Neuronal stem cell (in vitro differentiated cells): ENCODE measurements around the gene NGB.

Experiments used
- DNase-seq: peaks from one replicate; pipeline ENCODE4 v3.0.0-alpha.2; 2013; ENCODE audit warnings: low spot score
- H2AFZ ChIP-seq: one replicate; pipeline ENCODE4 v1.6.1; 2013; ENCODE audit warnings: mild to moderate bottlenecking, low read length, inconsistent platforms
- H2AK5ac ChIP-seq: 2 replicates; pipeline ENCODE4 v1.6.1; 2013; ENCODE audit warnings: low read depth, mild to moderate bottlenecking, inconsistent platforms, low read length, moderate library complexity, mixed read lengths
- H2BK120ac ChIP-seq: 2 replicates; pipeline ENCODE4 v1.6.1; 2013; ENCODE audit warnings: low read depth, mild to moderate bottlenecking, inconsistent platforms, low read length, moderate library complexity, mixed read lengths
- H2BK12ac ChIP-seq: one replicate; pipeline ENCODE4 v1.6.1; 2013; ENCODE audit warnings: low read length, inconsistent platforms
- H2BK15ac ChIP-seq: 2 replicates; pipeline ENCODE4 v1.6.1; 2013; ENCODE audit warnings: mild to moderate bottlenecking, low read length, inconsistent platforms, mixed read lengths
- H2BK5ac ChIP-seq: one replicate; pipeline ENCODE4 v1.6.1; 2013; ENCODE audit warnings: inconsistent platforms, mild to moderate bottlenecking, low read length, moderate library complexity
- H3K14ac ChIP-seq: one replicate; pipeline ENCODE4 v1.6.1; 2013; ENCODE audit warnings: low read length, inconsistent platforms
- H3K18ac ChIP-seq: 2 replicates; pipeline ENCODE4 v1.6.1; 2013; ENCODE audit warnings: low read length, inconsistent platforms
- H3K23ac ChIP-seq: 2 replicates; pipeline ENCODE4 v1.6.1; 2013; ENCODE audit warnings: low read depth, mild to moderate bottlenecking, mixed read lengths, low read length, inconsistent platforms; ENCODE audit not compliant: poor library complexity
- H3K27ac ChIP-seq: replicated peaks from 3 replicates; pipeline ENCODE4 v1.5.1; 2013; ENCODE audit warnings: low read length, inconsistent platforms
- H3K27me3 ChIP-seq, 3 experiments: 2 replicates each; pipeline ENCODE4 v1.6.1; 2013; ENCODE audit warnings: low read length in 3 of 3, mild to moderate bottlenecking in 2 of 3, inconsistent platforms in 1 of 3, low read depth in 1 of 3, mixed read lengths in 1 of 3, moderate library complexity in 1 of 3; ENCODE audit not compliant: control insufficient read depth in 3 of 3, insufficient read depth in 3 of 3
- H3K36me3 ChIP-seq, 2 donors: replicated peaks in 1 of 2; 2 replicates each; pipeline ENCODE4 v1.6.1; 2013; ENCODE audit warnings: low read length in 2 of 2; ENCODE audit not compliant: control insufficient read depth in 2 of 2, insufficient read depth in 2 of 2
- H3K4ac ChIP-seq: 2 replicates; pipeline ENCODE4 v1.6.1; 2013; ENCODE audit warnings: inconsistent platforms, mild to moderate bottlenecking, low read length, moderate library complexity
- H3K4me1 ChIP-seq, 2 donors: 1 replicate in 1 of 2; 2 replicates in 1 of 2; pipeline ENCODE4 v1.6.1; 2013; ENCODE audit warnings: low read length in 2 of 2, low read depth in 1 of 2; ENCODE audit not compliant: control insufficient read depth in 2 of 2, insufficient read depth in 1 of 2
- H3K4me2 ChIP-seq: one replicate; pipeline ENCODE4 v1.6.1; 2013; ENCODE audit warnings: mild to moderate bottlenecking, low read length, inconsistent platforms; ENCODE audit not compliant: insufficient read depth, poor library complexity, severe bottlenecking
- H3K4me3 ChIP-seq, 2 donors: 2 replicates each; pipeline ENCODE4 v1.5.1; 2013; ENCODE audit warnings: low read length in 2 of 2, mild to moderate bottlenecking in 2 of 2, inconsistent platforms in 1 of 2, moderate library complexity in 1 of 2
- H3K79me1 ChIP-seq: one replicate; pipeline ENCODE4 v1.6.1; 2013; ENCODE audit warnings: low read depth, mild to moderate bottlenecking, inconsistent platforms, low read length, moderate library complexity
- H3K9ac ChIP-seq: one replicate; pipeline ENCODE4 v1.6.1; 2013; ENCODE audit warnings: mild to moderate bottlenecking, low read depth, low read length, inconsistent platforms; ENCODE audit not compliant: poor library complexity
- H3K9me3 ChIP-seq, 2 donors: replicated peaks in 1 of 2; 2 replicates each; pipeline versions ENCODE3 to v1.6.1; 2013; ENCODE audit warnings: low read length in 2 of 2, mild to moderate bottlenecking in 2 of 2, inconsistent platforms in 1 of 2, low read depth in 1 of 2, mixed read lengths in 1 of 2, moderate library complexity in 1 of 2; ENCODE audit not compliant: control insufficient read depth in 2 of 2, insufficient read depth in 1 of 2
- H4K8ac ChIP-seq: one replicate; pipeline ENCODE4 v1.6.1; 2013; ENCODE audit warnings: low read depth, mild to moderate bottlenecking, inconsistent platforms, low read length, moderate library complexity
- H4K91ac ChIP-seq: one replicate; pipeline ENCODE4 v1.6.1; 2013; ENCODE audit warnings: low read length, low read depth, mild to moderate bottlenecking, inconsistent platforms; ENCODE audit not compliant: poor library complexity
- whole genome bisulfite sequencing, 2 donors: extraction: QIAGEN DNeasy Blood & Tissue Kit; methylation state at CpG; one replicate each; pipeline ENCODE4 v1.1.7; 2013; ENCODE audit warnings: missing lambda C conversion rate in 2 of 2, mixed read lengths in 1 of 2; ENCODE audit not compliant: insufficient read length in 2 of 2, insufficient replicate concordance in 1 of 2; ENCODE audit errors: extremely low coverage in 2 of 2; 5-methylcytosine and 5-hydroxymethylcytosine counted together

The NGB gene

GRCh38 chr14:77239412-77239811 lies 31.6 kb downstream of the NGB start:
- Histone ChIP-seq H3K4ac (peak overlapping the region; percentile 93), H3K14ac (peak overlapping the region; percentile 38), H2BK15ac (no peak overlapping the region), H2BK12ac (no peak overlapping the region), H3K9me3 (peaks cover 0 to 2% of the 10 kb centered on the region in 2 donors), H2AK5ac (peak overlapping the region; percentile 37), H2BK5ac (no peak overlapping the region), H2AFZ (no peak overlapping the region), H4K8ac (no peak overlapping the region), H3K27me3 (peaks cover 0 to 42% (median 0%) of the 10 kb centered on the region in 3 experiments), H3K4me2 (no peak overlapping the region), H3K79me1 (peaks cover 2% of the 10 kb centered on the region), H4K91ac (no peak overlapping the region), H3K36me3 (peaks cover 0 to 2% of the 10 kb centered on the region in 2 donors), H3K27ac (no peak overlapping the region), H2BK120ac (no peak overlapping the region), H3K4me1 (peaks cover 0 to 2% of the 10 kb centered on the region in 2 donors), H3K18ac (peak overlapping the region; percentile 48), H3K23ac (peak overlapping the region; percentile 85), H3K4me3 (peak overlapping the region in 1 of 2 donors; percentile 38), H3K9ac (no peak overlapping the region)
- DNase-seq: no peak
- no CpG with 5 or more reads among the region's 16 CpGs for WGBS, 2 donors

GRCh38 chr14:77238996-77239395 lies 32.0 kb downstream of the NGB start:
- no peak overlapping the region for H4K91ac ChIP-seq
- H3K36me3 ChIP-seq: peaks cover 0 to 2% of the 10 kb centered on the region in 2 donors
- H2BK5ac ChIP-seq: no peak overlapping the region
- DNase-seq: no peak
- H2AFZ ChIP-seq: no peak overlapping the region
- peak overlapping the region; percentile 37 for H2AK5ac ChIP-seq
- no peak overlapping the region for H3K4me2 ChIP-seq
- no peak overlapping the region for H3K9ac ChIP-seq
- no peak overlapping the region for H2BK12ac ChIP-seq
- H4K8ac ChIP-seq: no peak overlapping the region
- peak overlapping the region; percentile 85 for H3K23ac ChIP-seq
- peaks cover 0 to 2% of the 10 kb centered on the region in 2 donors for H3K4me1 ChIP-seq
- no peak overlapping the region for H3K27ac ChIP-seq
- peaks cover 0 to 2% of the 10 kb centered on the region in 2 donors for H3K9me3 ChIP-seq
- H2BK120ac ChIP-seq: no peak overlapping the region
- WGBS, 2 donors: no CpG with 5 or more reads among the region's 4 CpGs
- H3K14ac ChIP-seq: peak overlapping the region; percentile 38
- peaks cover 2% of the 10 kb centered on the region for H3K79me1 ChIP-seq
- peaks cover 0 to 42% (median 0%) of the 10 kb centered on the region in 3 experiments for H3K27me3 ChIP-seq
- H3K18ac ChIP-seq: peak overlapping the region; percentile 48
- no peak overlapping the region for H2BK15ac ChIP-seq
- peak overlapping the region in 1 of 2 donors; percentile 38 for H3K4me3 ChIP-seq
- H3K4ac ChIP-seq: peak overlapping the region; percentile 93

- Histone ChIP-seq H2BK120ac (no peak overlapping the region), H3K4me2 (no peak overlapping the region), H3K9ac (no peak overlapping the region), H3K23ac (no peak overlapping the region), H2AK5ac (no peak overlapping the region), H2BK5ac (no peak overlapping the region), H3K9me3 (no peaks in the 10 kb centered on the region), H3K79me1 (no peaks in the 10 kb centered on the region), H2BK12ac (no peak overlapping the region), H4K8ac (no peak overlapping the region), H3K27me3 (peaks cover 0 to 38% (median 0%) of the 10 kb centered on the region in 3 experiments), H3K18ac (no peak overlapping the region), H3K36me3 (no peaks in the 10 kb centered on the region), H3K4me1 (no peaks in the 10 kb centered on the region), H3K14ac (no peak overlapping the region), H2BK15ac (no peak overlapping the region), H4K91ac (no peak overlapping the region), H3K4me3 (no peak overlapping the region), H3K27ac (no peak overlapping the region), H3K4ac (no peak overlapping the region), H2AFZ (no peak overlapping the region)
- WGBS, 2 donors: no CpG with 5 or more reads among the region's 3 CpGs
- no peak for DNase-seq
Observed at GRCh38 chr14:77238356-77238755, 32.6 kb downstream of the NGB start.

GRCh38 chr14:77236814-77237213 lies 34.2 kb downstream of the NGB start:
- peak overlapping the region; percentile 56 for H3K14ac ChIP-seq
- H3K27ac ChIP-seq: no peak overlapping the region
- no peaks in the 10 kb centered on the region for H3K9me3 ChIP-seq
- H3K4me3 ChIP-seq: no peak overlapping the region
- H3K27me3 ChIP-seq: peaks cover 0 to 37% (median 0%) of the 10 kb centered on the region in 3 experiments
- H3K4me2 ChIP-seq: no peak overlapping the region
- no peak overlapping the region for H2BK15ac ChIP-seq
- no peaks in the 10 kb centered on the region for H3K79me1 ChIP-seq
- no peak overlapping the region for H4K91ac ChIP-seq
- no peaks in the 10 kb centered on the region for H3K4me1 ChIP-seq
- no peak overlapping the region for H2BK5ac ChIP-seq
- 100% methylated on average over 2 of the region's 7 CpGs; no CpG with 5 or more reads in 1 of the 2 donors for WGBS, 2 donors
- DNase-seq: no peak
- H2AK5ac ChIP-seq: no peak overlapping the region
- peak overlapping the region; percentile 85 for H3K18ac ChIP-seq
- no peak overlapping the region for H3K9ac ChIP-seq
- no peak overlapping the region for H2AFZ ChIP-seq
- H4K8ac ChIP-seq: no peak overlapping the region
- no peak overlapping the region for H2BK12ac ChIP-seq
- H2BK120ac ChIP-seq: no peak overlapping the region
- H3K23ac ChIP-seq: no peak overlapping the region
- H3K4ac ChIP-seq: no peak overlapping the region
- no peaks in the 10 kb centered on the region for H3K36me3 ChIP-seq
